ENCODE data around the gene SLC16A5. TPM values are rescaled to one million over a fixed set of nuclear protein-coding genes. Genes with fewer than 3 reads are reported as not detected.
A peak's percentile ranks its signal among the peaks of the same experiment; 100 is the strongest.

The SLC16A5 gene
- total RNA-seq, 1 experiment from 2014 or later, result 70.2 TPM

DNA sequence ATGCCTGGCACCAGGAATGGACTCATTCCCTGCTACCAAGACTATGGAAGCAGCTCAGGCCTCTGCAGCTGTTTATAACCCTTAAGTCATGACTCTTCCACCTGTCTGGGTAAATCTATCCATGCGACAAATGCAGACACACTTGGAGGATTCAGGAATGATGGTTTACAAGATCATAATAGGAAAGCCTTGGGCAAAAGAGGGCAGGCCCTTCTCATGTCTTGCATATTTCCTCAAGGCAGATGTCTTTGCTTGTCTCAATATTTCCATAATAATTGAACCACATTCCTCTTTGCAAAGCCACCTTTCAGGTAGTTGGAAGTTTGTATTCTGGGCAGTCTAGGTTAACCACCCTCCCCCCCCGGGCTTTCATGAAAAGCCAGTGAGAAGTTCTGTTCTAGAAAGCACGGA lies 67.4 kb downstream of the SLC16A5 start:
- Histone ChIP-seq H4K20me1 (ENCODE audit: insufficient read depth) (no peaks in the 10 kb centered on the region; the same call in 1 of the 2 replicates), H2AFZ (no peak overlapping the region), H3K79me2 (ENCODE audit: low read depth) (peaks cover 40% of the 10 kb centered on the region), H3K4me1 (replicated peaks; ENCODE audit: insufficient read depth) (peaks cover 50% of the 10 kb centered on the region), H3F3A (ENCODE audit: insufficient read depth, low read depth) (peaks cover 40% of the 10 kb centered on the region), H3K4me2 (peak overlapping the region; percentile 66), H3K36me3 (ENCODE audit: low read depth) (no peaks in the 10 kb centered on the region), H3K9me3 (ENCODE audit: insufficient read depth, low read depth) (no peaks in the 10 kb centered on the region), H3K9me2 (ENCODE audit: insufficient read depth) (no peaks in the 10 kb centered on the region), H3K27me3 (ENCODE audit: insufficient read depth, low read depth) (no peaks in the 10 kb centered on the region), H3K27ac (peak overlapping the region; percentile 14; the same call in 1 of the 2 replicates), H3K4me3 (no peak overlapping the region; the same call in 1 of the 2 replicates)
- DNase-seq, result peak in 1 of 2 experiments; percentile 66
- no peak for TF ChIP-seq EZH2 (IDR thresholded peaks at IDR 0.05; ENCODE audit: low read depth)
- TF ChIP-seq, protein P1, sequence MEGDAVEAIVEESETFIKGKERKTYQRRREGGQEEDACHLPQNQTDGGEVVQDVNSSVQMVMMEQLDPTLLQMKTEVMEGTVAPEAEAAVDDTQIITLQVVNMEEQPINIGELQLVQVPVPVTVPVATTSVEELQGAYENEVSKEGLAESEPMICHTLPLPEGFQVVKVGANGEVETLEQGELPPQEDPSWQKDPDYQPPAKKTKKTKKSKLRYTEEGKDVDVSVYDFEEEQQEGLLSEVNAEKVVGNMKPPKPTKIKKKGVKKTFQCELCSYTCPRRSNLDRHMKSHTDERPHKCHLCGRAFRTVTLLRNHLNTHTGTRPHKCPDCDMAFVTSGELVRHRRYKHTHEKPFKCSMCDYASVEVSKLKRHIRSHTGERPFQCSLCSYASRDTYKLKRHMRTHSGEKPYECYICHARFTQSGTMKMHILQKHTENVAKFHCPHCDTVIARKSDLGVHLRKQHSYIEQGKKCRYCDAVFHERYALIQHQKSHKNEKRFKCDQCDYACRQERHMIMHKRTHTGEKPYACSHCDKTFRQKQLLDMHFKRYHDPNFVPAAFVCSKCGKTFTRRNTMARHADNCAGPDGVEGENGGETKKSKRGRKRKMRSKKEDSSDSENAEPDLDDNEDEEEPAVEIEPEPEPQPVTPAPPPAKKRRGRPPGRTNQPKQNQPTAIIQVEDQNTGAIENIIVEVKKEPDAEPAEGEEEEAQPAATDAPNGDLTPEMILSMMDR (conservative IDR thresholded peaks at IDR 0.05), result no peak
- CTCF ChIA-PET, result interaction anchor here (0.6 to 0.7 kb wide), 4 partner anchors 18 to 45 kb away, joined by 3 to 12 read pairs (median 4); no protein-coding TSS in a partner anchor
- POLR2A ChIA-PET (ENCODE audit: unreplicated experiment), result interaction anchor here (0.5 to 1.0 kb wide), 9 partner anchors 25 to 734 kb away, joined by 3 to 13 read pairs (median 3); partner anchors contain the start of genes CDR2L and SLC16A5
- intact Hi-C loops (cut with micrococcal nuclease; ENCODE audit: unreplicated experiment), result loop anchor here (2.0 kb wide), 1 partner anchor 20 kb away; no protein-coding TSS in a partner anchor
- BruUV-seq (replicated peaks), result TSS peak; percentile 38

Other genes starting within 250 kb of the SLC16A5 start
- gene GRIN2C, start 228.1 kb upstream of the SLC16A5 start, total RNA-seq (2021), result 0.11 TPM in 1 of 2 replicates, not detected in the other
- gene FDXR, start 215.0 kb upstream of the SLC16A5 start, total RNA-seq (2021), result 18.2 and 30.7 TPM in 2 replicates
- gene FADS6, start 194.3 kb upstream of the SLC16A5 start, total RNA-seq (2021), result not detected in 2 replicates
- gene USH1G, start 164.7 kb upstream of the SLC16A5 start, total RNA-seq (2021), result 0.22 and 0.28 TPM in 2 replicates
- not detected in 2 replicates for gene OTOP2, start 163.7 kb upstream of the SLC16A5 start, total RNA-seq (2021)
- gene OTOP3, start 152.1 kb upstream of the SLC16A5 start, total RNA-seq (2021), result not detected in 2 replicates
- gene HID1, start 115.2 kb upstream of the SLC16A5 start, total RNA-seq (2021), result 32.1 and 49.7 TPM in 2 replicates
- 15.1 and 22.8 TPM in 2 replicates for gene CDR2L, start 100.3 kb upstream of the SLC16A5 start, total RNA-seq (2021)
- 42.8 and 48.4 TPM in 2 replicates for gene MRPL58, start 75.3 kb upstream of the SLC16A5 start, total RNA-seq (2021)
- gene ATP5PD, start 41.0 kb upstream of the SLC16A5 start, total RNA-seq (2021), result 306 and 336 TPM in 2 replicates
- gene KCTD2, start 40.7 kb upstream of the SLC16A5 start, total RNA-seq (2021), result 18.4 and 18.6 TPM in 2 replicates
- gene ARMC7, start 22.0 kb downstream of the SLC16A5 start, total RNA-seq (2021), result 19.2 and 20.5 TPM in 2 replicates
- gene NT5C, start 43.8 kb downstream of the SLC16A5 start, total RNA-seq (2021), result 38.6 and 52.3 TPM in 2 replicates
- gene JPT1, start 66.6 kb downstream of the SLC16A5 start, total RNA-seq (2021), result 250 and 277 TPM in 2 replicates
- gene SUMO2, start 95.0 kb downstream of the SLC16A5 start, total RNA-seq (2021), result 425 and 486 TPM in 2 replicates
- 64.2 and 73.1 TPM in 2 replicates for gene NUP85, start 117.7 kb downstream of the SLC16A5 start, total RNA-seq (2021)
- 34.8 and 37.5 TPM in 2 replicates for gene GGA3, start 173.7 kb downstream of the SLC16A5 start, total RNA-seq (2021)
- gene MRPS7, start 173.9 kb downstream of the SLC16A5 start, total RNA-seq (2021), result 50.1 and 51.3 TPM in 2 replicates
- 23.4 and 35.4 TPM in 2 replicates for gene MIF4GD, start 183.3 kb downstream of the SLC16A5 start, total RNA-seq (2021)
- gene SLC25A19, start 201.5 kb downstream of the SLC16A5 start, total RNA-seq (2021), result 18.7 and 19.4 TPM in 2 replicates

Measured in PC-9 (cell line).